Endothelial cell of umbilical vein (primary cell): ENCODE measurements around the gene CYP19A1.

Experiments used
- CTCF ChIP-seq, 2 donors: IDR thresholded peaks; 1 replicate in 1 of 2; 2 replicates in 1 of 2; pipeline ENCODE4 v1.5.1; 2011; ENCODE audit warnings: low read length in 2 of 2, mild to moderate bottlenecking in 2 of 2, moderate library complexity in 2 of 2, control low read depth in 1 of 2, inconsistent platforms in 1 of 2, low read depth in 1 of 2; ENCODE audit not compliant: insufficient read depth in 1 of 2; ENCODE audit errors: extremely low read depth in 1 of 2
- EZH2 ChIP-seq: IDR thresholded peaks from 2 replicates; pipeline ENCODE4 v1.6.1; 2012; ENCODE audit warnings: borderline replicate concordance, low read depth, mild to moderate bottlenecking, moderate library complexity, low read length, inconsistent platforms; ENCODE audit not compliant: severe bottlenecking
- FOS ChIP-seq: IDR thresholded peaks from 2 replicates; pipeline ENCODE4 v1.6.1; 2011; ENCODE audit warnings: mild to moderate bottlenecking, low read length, moderate library complexity, borderline replicate concordance; ENCODE audit not compliant: insufficient read depth
- JUN ChIP-seq: IDR thresholded peaks from 2 replicates; pipeline ENCODE4 v1.6.1; 2011; ENCODE audit warnings: borderline replicate concordance, low read depth; ENCODE audit not compliant: insufficient read length, insufficient read depth
- POLR2A ChIP-seq: IDR thresholded peaks from 2 replicates; pipeline ENCODE4 v1.6.1; 2012; ENCODE audit warnings: low read depth, mild to moderate bottlenecking, control low read depth, low read length

- no peak for TF ChIP-seq CTCF (IDR thresholded peaks at IDR 0.05; ENCODE audit: extremely low read depth in 1 of 2, insufficient read depth in 1 of 2, low read depth in 1 of 2, low read length in 2 of 2)
- TF ChIP-seq POLR2A, result no peak
- TF ChIP-seq EZH2, result no peak
- TF ChIP-seq FOS, result no peak
- no peak for TF ChIP-seq JUN
Observed at GRCh38 chr15:51323749-51324148, 14.6 kb downstream of the CYP19A1 start.
